A549 (cell line): ENCODE measurements around the gene CD207. TPM values are rescaled to one million over a fixed set of nuclear protein-coding genes. Genes with fewer than 3 reads are reported as not detected.
"Not testable (repeated sequence)": the region's sequence is repeated elsewhere in the genome, so short reads cannot be mapped to it uniquely, and the experiment has no call there.

ENCODE experiments used
- ATAC-seq, 2 experiments: fragments of 200-7000 bp in 1 of 2; fragments of >200 bp in 1 of 2; cut with Nextera tagmentation in 1 of 2; cut with Tn5 transposase in 1 of 2; 3 replicates each; pipeline versions ENCODE4 v1.8.0 to v1.9.1; 2018 to 2020; ENCODE audit warnings: mild to moderate bottlenecking in 1 of 2, moderate library complexity in 1 of 2
- CTCF ChIA-PET: fragments of 300-600 bp; sonication (Branson Sonifier 250); formaldehyde crosslinking; extraction: SDS; loops from one replicate; lab custom pipeline; 2021; ENCODE audit warnings: antibody characterized with exemption, inconsistent platforms; lab: Yijun Ruan, JAX
- POLR2A ChIA-PET: fragments of 350-600 bp; formaldehyde crosslinking; extraction: SDS; loops from one replicate; lab custom pipeline; 2021; ENCODE audit warnings: antibody characterized with exemption, inconsistent platforms; lab: Yijun Ruan, JAX
- DNase-seq, 2 experiments: peaks; one replicate each; pipeline versions ENCODE4 v3.0.0 to v3.0.0-alpha.2; 2011 to 2016; ENCODE audit warnings: low read depth in 1 of 2, low spot score in 1 of 2
- FAIRE-seq: peaks from 2 replicates; lab custom pipeline; 2011; peaks lifted over from hg19 to GRCh38; lab: Jason Lieb, UNC
- H3K27ac ChIP-seq, 2 experiments: fragments of >200 bp; sonication (Bioruptor Twin); formaldehyde crosslinking; 3 replicates each; pipeline ENCODE4 v1.5.1; 2016 to 2017
- H3K4me1 ChIP-seq: fragments of >200 bp; sonication (Bioruptor Twin); formaldehyde crosslinking; 3 replicates; pipeline ENCODE4 v1.6.1; 2016
- H3K4me2 ChIP-seq: fragments of >200 bp; sonication (Bioruptor Twin); formaldehyde crosslinking; 3 replicates; pipeline ENCODE4 v1.6.1; 2016
- H3K4me3 ChIP-seq: fragments of >200 bp; sonication (Bioruptor Twin); formaldehyde crosslinking; 3 replicates; pipeline ENCODE4 v1.5.1; 2016
- H3K9me3 ChIP-seq: fragments of >200 bp; sonication (Bioruptor Twin); formaldehyde crosslinking; 3 replicates; pipeline ENCODE4 v1.6.1; 2016
- CBX8 ChIP-seq: fragments of 200-600 bp; sonication (generic); IDR thresholded peaks from 2 replicates; pipeline ENCODE4 v1.6.1; 2016
- CEBPB ChIP-seq, 2 experiments: fragments of >200 bp in 1 of 2; sonication (Bioruptor Twin) in 1 of 2; formaldehyde crosslinking in 1 of 2; IDR thresholded peaks; 2 replicates each; pipeline ENCODE4 v1.6.1; 2012 to 2016
- CHD4 ChIP-seq: fragments of 200-600 bp; sonication (generic); IDR thresholded peaks from 2 replicates; pipeline ENCODE4 v1.6.1; 2016; ENCODE audit warnings: antibody characterized with exemption, mild to moderate bottlenecking, borderline replicate concordance
- FOXS1 ChIP-seq: fragments of 250-450 bp; sonication (Bioruptor Pico); IDR thresholded peaks from 2 replicates; pipeline ENCODE4 v1.5.0; 2020; ENCODE audit warnings: mild to moderate bottlenecking, moderate library complexity
- HDAC2 ChIP-seq: fragments of 200-600 bp; sonication (generic); IDR thresholded peaks from 2 replicates; pipeline ENCODE4 v1.6.1; 2016
- HOXB13 ChIP-seq: fragments of 250-450 bp; sonication (Bioruptor Pico); IDR thresholded peaks from 2 replicates; pipeline ENCODE4 v1.5.0; 2020; ENCODE audit warnings: low read depth, mild to moderate bottlenecking, moderate library complexity
- JUN ChIP-seq, 2 experiments: fragments of >200 bp; sonication (Bioruptor Twin); formaldehyde crosslinking; IDR thresholded peaks; 2 replicates in 1 of 2; 3 replicates in 1 of 2; pipeline ENCODE4 v1.6.1; 2016 to 2017
- MAFK ChIP-seq: fragments of 450-650 bp; IDR thresholded peaks from 2 replicates; pipeline ENCODE4 v1.6.1; 2014; ENCODE audit not compliant: partially characterized antibody
- MAZ ChIP-seq: fragments of 150-350 bp; IDR thresholded peaks from 2 replicates; pipeline ENCODE4 v1.6.1; 2014; ENCODE audit warnings: antibody characterized with exemption, low read depth, low read length, borderline replicate concordance
- NR3C1 ChIP-seq: fragments of >200 bp; sonication (Bioruptor Twin); formaldehyde crosslinking; IDR thresholded peaks from 3 replicates; pipeline ENCODE4 v1.6.1; 2017
- RARB ChIP-seq: fragments of 250-450 bp; sonication (Bioruptor Pico); IDR thresholded peaks from 2 replicates; pipeline ENCODE4 v1.8.0; 2021; ENCODE audit warnings: mild to moderate bottlenecking, moderate library complexity
- RCOR1 ChIP-seq: fragments of 150-350 bp; IDR thresholded peaks from 2 replicates; pipeline ENCODE4 v1.6.1; 2014; ENCODE audit warnings: antibody characterized with exemption, low read length, low read depth
- SREBF2 ChIP-seq: fragments of 450-650 bp; IDR thresholded peaks from 2 replicates; pipeline ENCODE4 v1.6.1; 2014; ENCODE audit warnings: mild to moderate bottlenecking, moderate library complexity
- TFCP2L1 ChIP-seq: fragments of 250-450 bp; sonication (Bioruptor Pico); IDR thresholded peaks from 2 replicates; pipeline ENCODE4 v1.5.0; 2021; ENCODE audit warnings: mild to moderate bottlenecking
- ZSCAN20 ChIP-seq: fragments of 250-450 bp; sonication (Bioruptor Pico); IDR thresholded peaks from 2 replicates; pipeline ENCODE4 v1.8.0; 2022; ENCODE audit warnings: mild to moderate bottlenecking, moderate library complexity
- WGBS: methylation state at CpG from one replicate; pipeline ENCODE4 v1.1.6; 2017; ENCODE audit errors: missing lambda C conversion rate; 5-methylcytosine and 5-hydroxymethylcytosine counted together
- polyA plus RNA-seq, 4 experiments: library from polyadenylated mRNA; depleted of rRNA in 3 of 4; stranded (reverse); fragments of >200 nt; fragmentation: RNase III in 1 of 4; extraction: RNeasy Plus Mini Kit Qiagen cat#74134 plus additional on column Dnase treatment in 1 of 4; gene quantifications; 2 replicates in 3 of 4; 3 replicates in 1 of 4; pipeline ENCODE4 v1.2.3, GENCODE V29; 2011 to 2017
- TF ChIP-seq, protein P1 (sequence below): fragments of >200 bp; sonication (Bioruptor Twin); formaldehyde crosslinking; IDR thresholded peaks from 2 replicates; pipeline ENCODE4 v1.6.1; 2016
- TF ChIP-seq, protein P2 (sequence below): fragments of 150-350 bp; IDR thresholded peaks from 2 replicates; pipeline ENCODE4 v1.6.1; 2014; ENCODE audit warnings: low read depth, mild to moderate bottlenecking, low read length
- TF ChIP-seq, protein P3 (sequence below): fragments of >200 bp; sonication (Bioruptor Twin); formaldehyde crosslinking; IDR thresholded peaks from 3 replicates; pipeline ENCODE4 v1.5.1; 2016
- TF ChIP-seq, protein P4 (sequence below): IDR thresholded peaks from 2 replicates; pipeline ENCODE4 v1.6.1; 2012
- TF ChIP-seq, protein P5 (sequence below): fragments of 250-450 bp; sonication (Bioruptor Pico); IDR thresholded peaks from 2 replicates; pipeline ENCODE4 v1.5.0; 2021; ENCODE audit warnings: mild to moderate bottlenecking, moderate library complexity, borderline replicate concordance

Gene CD207
- polyA plus RNA-seq, 2 of the 4 experiments (the other 2 are of a cell fraction) = 0.05 TPM; not detected in 1

DNA sequence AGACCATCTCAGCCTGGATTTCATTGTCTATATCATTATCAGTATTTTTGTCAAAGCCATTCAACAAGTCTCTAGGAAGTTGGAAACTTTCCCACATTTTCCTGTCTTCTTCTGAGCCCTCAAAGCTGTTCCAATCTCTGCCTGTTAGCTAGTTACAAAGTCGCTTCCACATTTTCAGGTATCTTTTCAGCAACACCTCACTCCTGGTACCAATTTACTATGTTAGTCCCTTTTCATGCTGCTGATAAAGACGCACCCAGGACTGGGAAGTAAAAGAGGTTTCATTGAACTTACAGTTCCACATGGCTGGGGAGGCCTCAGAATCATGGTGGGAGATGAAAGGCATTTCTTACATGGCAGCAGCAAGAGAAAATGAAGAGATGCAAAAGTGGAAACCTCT, 35.9 kb downstream of the CD207 start (continued):
- TF ChIP-seq HOXB13 (CRISPR knock-in tag) (no peak), CEBPB (IDR thresholded peaks at IDR 0.05) (no peak)

DNA sequence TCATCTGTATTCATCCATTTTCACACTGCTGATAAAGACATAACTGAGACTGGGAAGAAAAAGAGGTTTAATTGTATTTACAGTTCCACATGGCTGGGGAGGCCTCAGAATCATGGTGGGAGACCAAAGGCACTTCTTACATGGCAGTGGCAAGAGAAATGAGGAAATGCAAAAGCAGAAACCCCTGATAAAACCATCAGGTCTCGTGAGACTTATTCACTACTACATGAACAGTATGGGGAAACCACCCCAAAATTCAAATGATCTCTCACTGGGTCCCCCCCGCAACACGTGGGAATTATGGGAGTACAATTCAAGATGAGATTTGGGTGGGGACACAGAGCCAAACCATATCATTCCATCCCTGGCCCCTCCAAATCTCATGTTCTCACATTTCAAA, 37.6 kb downstream of the CD207 start:
- POLR2A ChIA-PET, DNase-seq, H3K4me1 ChIP-seq, H3K4me3 ChIP-seq, ATAC-seq, FAIRE-seq, H3K27ac ChIP-seq, H3K4me2 ChIP-seq: not testable (repeated sequence)
- CTCF ChIA-PET = interaction anchor here (1.0 to 11.7 kb wide), 7 partner anchors 10 to 167 kb away, joined by 3 to 147 read pairs (median 10); no protein-coding TSS in a partner anchor
- peaks cover 20% of the 10 kb centered on the region for H3K9me3 ChIP-seq
- WGBS = 33% methylated on average over 3 of the region's 3 CpGs

DNA sequence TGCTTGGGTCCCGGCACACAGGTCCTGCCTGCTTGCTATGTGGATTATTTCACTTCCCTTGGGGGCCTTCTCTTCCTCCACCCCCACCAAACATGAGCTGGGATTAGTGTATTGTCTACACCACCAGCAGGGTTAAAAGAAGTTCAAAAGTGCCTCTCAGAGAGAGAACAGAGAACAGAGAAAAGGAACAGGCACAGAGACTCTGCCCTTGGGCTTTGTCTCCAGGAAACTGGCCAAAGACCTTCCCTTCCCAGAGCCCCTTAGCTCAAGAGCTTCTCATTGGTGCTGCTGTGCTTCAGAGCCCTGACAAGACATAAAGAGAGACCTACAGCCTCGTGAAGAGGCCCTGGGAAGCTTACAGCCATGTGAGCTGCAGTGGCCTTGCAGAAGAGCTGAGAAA, 38.1 kb downstream of the CD207 start:
- peaks cover 20% of the 10 kb centered on the region for H3K9me3 ChIP-seq
- H3K4me2 ChIP-seq = no peak overlapping the region
- no peak for TF ChIP-seq TFCP2L1 (CRISPR knock-in tag)
- TF ChIP-seq RCOR1 = no peak
- TF ChIP-seq, protein P1, sequence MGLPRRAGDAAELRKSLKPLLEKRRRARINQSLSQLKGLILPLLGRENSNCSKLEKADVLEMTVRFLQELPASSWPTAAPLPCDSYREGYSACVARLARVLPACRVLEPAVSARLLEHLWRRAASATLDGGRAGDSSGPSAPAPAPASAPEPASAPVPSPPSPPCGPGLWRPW = no peak
- TF ChIP-seq RARB (CRISPR knock-in tag) = no peak
- TF ChIP-seq, protein P2, sequence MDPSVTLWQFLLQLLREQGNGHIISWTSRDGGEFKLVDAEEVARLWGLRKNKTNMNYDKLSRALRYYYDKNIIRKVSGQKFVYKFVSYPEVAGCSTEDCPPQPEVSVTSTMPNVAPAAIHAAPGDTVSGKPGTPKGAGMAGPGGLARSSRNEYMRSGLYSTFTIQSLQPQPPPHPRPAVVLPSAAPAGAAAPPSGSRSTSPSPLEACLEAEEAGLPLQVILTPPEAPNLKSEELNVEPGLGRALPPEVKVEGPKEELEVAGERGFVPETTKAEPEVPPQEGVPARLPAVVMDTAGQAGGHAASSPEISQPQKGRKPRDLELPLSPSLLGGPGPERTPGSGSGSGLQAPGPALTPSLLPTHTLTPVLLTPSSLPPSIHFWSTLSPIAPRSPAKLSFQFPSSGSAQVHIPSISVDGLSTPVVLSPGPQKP = no peak
- TF ChIP-seq MAZ = no peak
- TF ChIP-seq JUN (IDR thresholded peaks at IDR 0.05) = no peak
- no peak for TF ChIP-seq ZSCAN20 (CRISPR knock-in tag)
- no peak for TF ChIP-seq MAFK
- TF ChIP-seq CHD4 = no peak
- TF ChIP-seq HOXB13 (CRISPR knock-in tag) = no peak
- TF ChIP-seq HDAC2 = no peak
- TF ChIP-seq, protein P3, sequence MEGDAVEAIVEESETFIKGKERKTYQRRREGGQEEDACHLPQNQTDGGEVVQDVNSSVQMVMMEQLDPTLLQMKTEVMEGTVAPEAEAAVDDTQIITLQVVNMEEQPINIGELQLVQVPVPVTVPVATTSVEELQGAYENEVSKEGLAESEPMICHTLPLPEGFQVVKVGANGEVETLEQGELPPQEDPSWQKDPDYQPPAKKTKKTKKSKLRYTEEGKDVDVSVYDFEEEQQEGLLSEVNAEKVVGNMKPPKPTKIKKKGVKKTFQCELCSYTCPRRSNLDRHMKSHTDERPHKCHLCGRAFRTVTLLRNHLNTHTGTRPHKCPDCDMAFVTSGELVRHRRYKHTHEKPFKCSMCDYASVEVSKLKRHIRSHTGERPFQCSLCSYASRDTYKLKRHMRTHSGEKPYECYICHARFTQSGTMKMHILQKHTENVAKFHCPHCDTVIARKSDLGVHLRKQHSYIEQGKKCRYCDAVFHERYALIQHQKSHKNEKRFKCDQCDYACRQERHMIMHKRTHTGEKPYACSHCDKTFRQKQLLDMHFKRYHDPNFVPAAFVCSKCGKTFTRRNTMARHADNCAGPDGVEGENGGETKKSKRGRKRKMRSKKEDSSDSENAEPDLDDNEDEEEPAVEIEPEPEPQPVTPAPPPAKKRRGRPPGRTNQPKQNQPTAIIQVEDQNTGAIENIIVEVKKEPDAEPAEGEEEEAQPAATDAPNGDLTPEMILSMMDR = no peak
- TF ChIP-seq FOXS1 = no peak
- TF ChIP-seq, protein P4, sequence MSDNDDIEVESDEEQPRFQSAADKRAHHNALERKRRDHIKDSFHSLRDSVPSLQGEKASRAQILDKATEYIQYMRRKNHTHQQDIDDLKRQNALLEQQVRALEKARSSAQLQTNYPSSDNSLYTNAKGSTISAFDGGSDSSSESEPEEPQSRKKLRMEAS = no peak
- H3K4me3 ChIP-seq = no peak overlapping the region
- FAIRE-seq (no peak), DNase-seq (no peak), ATAC-seq (no peak)
- no peak overlapping the region for H3K27ac ChIP-seq
- H3K4me1 ChIP-seq = no peaks in the 10 kb centered on the region
- CTCF ChIA-PET = interaction anchor here (0.9 to 11.7 kb wide), 11 partner anchors 9 to 187 kb away, joined by 3 to 147 read pairs (median 6); no protein-coding TSS in a partner anchor
- POLR2A ChIA-PET = no interaction called here
- 18% methylated on average over 2 of the region's 2 CpGs for WGBS

DNA sequence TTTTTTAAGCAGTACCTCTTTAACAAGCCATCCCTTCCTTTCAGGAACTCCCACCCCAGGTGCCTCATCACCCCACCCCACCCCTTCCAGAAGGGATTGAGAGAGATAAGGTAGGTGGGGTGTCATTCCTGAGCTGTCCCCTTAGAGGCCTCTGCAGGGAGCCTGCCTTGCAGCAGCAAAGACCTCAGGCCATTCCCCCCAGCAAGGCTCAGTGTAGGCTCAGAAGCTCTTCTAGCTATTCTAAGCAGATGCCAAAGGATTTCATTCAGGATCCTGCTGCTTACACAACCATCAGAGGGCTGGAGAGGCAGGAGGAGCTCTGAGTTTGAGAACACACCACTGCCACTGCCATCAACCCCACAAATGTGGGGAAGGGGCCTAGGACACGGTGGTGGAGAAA, 39.4 kb downstream of the CD207 start:
- Histone ChIP-seq H3K27ac (no peak overlapping the region), H3K9me3 (peaks cover 20% of the 10 kb centered on the region), H3K4me2 (no peak overlapping the region), H3K4me3 (no peak overlapping the region), H3K4me1 (no peaks in the 10 kb centered on the region)
- ChIA-PET CTCF (interaction anchor here (0.9 to 11.7 kb wide), 11 partner anchors 8 to 168 kb away, joined by 3 to 147 read pairs (median 6); no protein-coding TSS in a partner anchor), POLR2A (no interaction called here)
- ATAC-seq (no peak), FAIRE-seq (no peak), DNase-seq (no peak)
- TF ChIP-seq, protein P5, sequence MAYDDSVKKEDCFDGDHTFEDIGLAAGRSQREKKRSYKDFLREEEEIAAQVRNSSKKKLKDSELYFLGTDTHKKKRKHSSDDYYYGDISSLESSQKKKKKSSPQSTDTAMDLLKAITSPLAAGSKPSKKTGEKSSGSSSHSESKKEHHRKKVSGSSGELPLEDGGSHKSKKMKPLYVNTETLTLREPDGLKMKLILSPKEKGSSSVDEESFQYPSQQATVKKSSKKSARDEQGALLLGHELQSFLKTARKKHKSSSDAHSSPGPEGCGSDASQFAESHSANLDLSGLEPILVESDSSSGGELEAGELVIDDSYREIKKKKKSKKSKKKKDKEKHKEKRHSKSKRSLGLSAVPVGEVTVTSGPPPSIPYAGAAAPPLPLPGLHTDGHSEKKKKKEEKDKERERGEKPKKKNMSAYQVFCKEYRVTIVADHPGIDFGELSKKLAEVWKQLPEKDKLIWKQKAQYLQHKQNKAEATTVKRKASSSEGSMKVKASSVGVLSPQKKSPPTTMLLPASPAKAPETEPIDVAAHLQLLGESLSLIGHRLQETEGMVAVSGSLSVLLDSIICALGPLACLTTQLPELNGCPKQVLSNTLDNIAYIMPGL (CRISPR knock-in tag) = no peak
- TF ChIP-seq NR3C1 = no peak
- no peak for TF ChIP-seq CEBPB (IDR thresholded peaks at IDR 0.05)
- no peak for TF ChIP-seq SREBF2
- no peak for TF ChIP-seq RCOR1
- TF ChIP-seq CBX8 = no peak
- 29% methylated on average over 1 of the region's 1 CpG for WGBS
